GM12878 (cell line): Measurements from ENCODE around the gene EGF. TPM values are rescaled to one million over a fixed set of nuclear protein-coding genes. Genes with fewer than 3 reads are reported as not detected.

Source experiments
- ATAC-seq: fragments of 200-7000 bp; cut with Tn5 transposase; 3 replicates; pipeline ENCODE4 v1.9.1; 2020; ENCODE audit warnings: mild to moderate bottlenecking, moderate library complexity
- BruUV-seq: library from RNA; stranded (reverse); fragments of 400-500 nt; replicated peaks from 2 replicates; lab custom pipeline; 2021; lab: Mats Ljungman, UMichigan
- CTCF ChIA-PET: fragments of 300-600 bp; sonication (Branson Sonifier 250); formaldehyde crosslinking; extraction: SDS; loops from one replicate; lab custom pipeline; 2021; ENCODE audit warnings: inconsistent platforms; lab: Yijun Ruan, JAX
- POLR2A ChIA-PET: fragments of 350-600 bp; formaldehyde crosslinking; extraction: SDS; loops from one replicate; lab custom pipeline; 2021; ENCODE audit warnings: inconsistent platforms; lab: Charles Lee
- RAD21 ChIA-PET: fragments of 300-600 bp; sonication (Branson Sonifier 250); formaldehyde crosslinking; loops from one replicate; lab custom pipeline; 2023; ENCODE audit warnings: antibody characterized with exemption; ENCODE audit not compliant: unreplicated experiment; lab: Charles Lee
- SMC1A ChIA-PET: fragments of 300-600 bp; sonication (Branson Sonifier 250); formaldehyde crosslinking; loops from one replicate; lab custom pipeline; 2023; ENCODE audit not compliant: unreplicated experiment, uncharacterized antibody; lab: Charles Lee
- DNase-seq: peaks from one replicate; pipeline ENCODE4 v3.0.0-alpha.2; 2011; ENCODE audit warnings: low read depth, low spot score
- FAIRE-seq: peaks from 3 replicates; lab custom pipeline; 2011; peaks lifted over from hg19 to GRCh38; lab: Jason Lieb, UNC
- H2AFZ ChIP-seq: 2 replicates; pipeline ENCODE4 v1.6.0; 2011; ENCODE audit warnings: low read depth, low read length, control low read depth; ENCODE audit not compliant: control insufficient read depth
- H3K27ac ChIP-seq: 2 replicates; pipeline ENCODE4 v1.5.1; 2011; ENCODE audit warnings: control low read depth; ENCODE audit not compliant: control insufficient read depth, insufficient read depth
- H3K27me3 ChIP-seq, 2 experiments: replicated peaks in 1 of 2; 2 replicates each; pipeline versions ENCODE4 v1.6.0 to v1.6.1; 2011; ENCODE audit warnings: low read length in 1 of 2; ENCODE audit not compliant: control insufficient read depth in 2 of 2, insufficient read depth in 2 of 2
- H3K36me3 ChIP-seq, 2 experiments: 2 replicates each; pipeline ENCODE4 v1.5.1; 2011; ENCODE audit warnings: low read length in 1 of 2; ENCODE audit not compliant: control insufficient read depth in 2 of 2, insufficient read depth in 2 of 2
- H3K4me1 ChIP-seq: 2 replicates; pipeline ENCODE4 v1.6.1; 2011; ENCODE audit warnings: mild to moderate bottlenecking, low read length, moderate library complexity, mixed read lengths; ENCODE audit not compliant: control insufficient read depth, insufficient read depth
- H3K4me2 ChIP-seq: 2 replicates; pipeline ENCODE4 v1.6.0; 2011; ENCODE audit warnings: control low read depth; ENCODE audit not compliant: control insufficient read depth, insufficient read depth
- H3K4me3 ChIP-seq: fragments of 200-600 bp; sonication (generic); 2 replicates; pipeline ENCODE4 v1.5.1; 2016
- H3K79me2 ChIP-seq: 2 replicates; pipeline ENCODE4 v1.6.0; 2011; ENCODE audit warnings: low read length; ENCODE audit not compliant: control insufficient read depth, insufficient read depth
- H3K9ac ChIP-seq: 2 replicates; pipeline ENCODE4 v1.8.0; 2011; ENCODE audit warnings: low read length, control low read depth, mixed read lengths; ENCODE audit not compliant: control insufficient read depth, insufficient read depth
- H3K9me3 ChIP-seq: replicated peaks from 3 replicates; pipeline ENCODE4 v1.5.1; 2011; ENCODE audit warnings: mild to moderate bottlenecking, low read length; ENCODE audit not compliant: control insufficient read depth, insufficient read depth
- H4K20me1 ChIP-seq: 2 replicates; pipeline ENCODE4 v1.6.0; 2011; ENCODE audit not compliant: control insufficient read depth, insufficient read depth
- EGR1 ChIP-seq, 2 experiments: IDR thresholded peaks; 1 replicate in 1 of 2; 2 replicates in 1 of 2; pipeline ENCODE4 v1.6.1; 2011 to 2012; ENCODE audit warnings: low read depth in 2 of 2, low read length in 2 of 2, borderline replicate concordance in 1 of 2, mild to moderate bottlenecking in 1 of 2, moderate library complexity in 1 of 2
- IKZF1 ChIP-seq: fragments of 450-650 bp; conservative IDR thresholded peaks from 2 replicates; pipeline ENCODE4 v1.6.1; 2017; ENCODE audit warnings: antibody characterized with exemption, mild to moderate bottlenecking
- LARP7 ChIP-seq: fragments of 450-650 bp; IDR thresholded peaks from 2 replicates; pipeline ENCODE4 v1.6.1; 2017; ENCODE audit warnings: mild to moderate bottlenecking
- NR2C2 ChIP-seq: IDR thresholded peaks from 2 replicates; pipeline ENCODE4 v1.6.1; 2011; ENCODE audit warnings: borderline replicate concordance, low read depth; ENCODE audit not compliant: control insufficient read depth, insufficient read length
- SIN3A ChIP-seq: IDR thresholded peaks from 2 replicates; pipeline ENCODE4 v1.6.1; 2012; ENCODE audit warnings: low read depth, low read length, improper control_type of control experiment
- SMAD1 ChIP-seq: fragments of 450-650 bp; IDR thresholded peaks from 2 replicates; pipeline ENCODE4 v1.6.1; 2018; ENCODE audit warnings: mild to moderate bottlenecking, low read depth; ENCODE audit not compliant: partially characterized antibody
- WGBS: methylation state at CpG from one replicate; pipeline ENCODE4 v1.1.6; 2016; ENCODE audit warnings: low lambda C conversion rate; ENCODE audit not compliant: insufficient replicate concordance, insufficient coverage; ENCODE audit errors: missing lambda C conversion rate; 5-methylcytosine and 5-hydroxymethylcytosine counted together
- in situ Hi-C: fragments of 300-500 bp; cut with MboI; formaldehyde crosslinking; loops from 9 replicates; pipeline ENCODE4 v1.14.3; 2018; ENCODE audit warnings: mixed read lengths
- intact Hi-C: fragments of 100-400 bp; cut with micrococcal nuclease; formaldehyde crosslinking; loops from one replicate; pipeline ENCODE4 v1.14.2; 2022; ENCODE audit not compliant: unreplicated experiment
- polyA plus RNA-seq, 11 experiments: library from polyadenylated mRNA; depleted of rRNA in 4 of 11; unstranded in 6 of 11; stranded (reverse) in 5 of 11; fragments of >200 nt; fragmentation: Nextera tagmentation in 4 of 11; fragmentation: Illumina TruSeq in 1 of 11; extraction: Ambion mirVana in 4 of 11; extraction: Trizol in 1 of 11; gene quantifications; 1 replicate in 1 of 11; 2 replicates in 10 of 11; pipeline versions ENCODE4 v1.2.1 to v1.2.3, GENCODE V29; 2011 to 2016; ENCODE audit warnings: inconsistent platforms in 2 of 11, missing spikeins in 2 of 11, low read depth in 1 of 11
- total RNA-seq, 4 experiments: library from RNA; depleted of rRNA in 3 of 4; stranded (reverse); fragments of >200 nt in 3 of 4; fragmentation: Illumina TruSeq in 1 of 4; extraction: Trizol in 1 of 4; gene quantifications; 2 replicates each; pipeline versions ENCODE4 v1.2.1 to v1.2.3, GENCODE V29; 2013 to 2021
- TF ChIP-seq, protein P1 (sequence below): IDR thresholded peaks from 2 replicates; pipeline ENCODE4 v1.6.1; 2012; ENCODE audit warnings: low read depth, low read length, improper control_type of control experiment
- TF ChIP-seq, protein P2 (sequence below): fragments of 450-650 bp; IDR thresholded peaks from 2 replicates; pipeline ENCODE4 v1.6.1; 2014; ENCODE audit warnings: mild to moderate bottlenecking
- TF ChIP-seq, protein P3 (sequence below): fragments of 450-650 bp; IDR thresholded peaks from 2 replicates; pipeline ENCODE4 v1.6.1; 2018; ENCODE audit warnings: mild to moderate bottlenecking, low read depth, moderate library complexity; ENCODE audit not compliant: partially characterized antibody
- TF ChIP-seq, protein P4 (sequence below): IDR thresholded peaks from 2 replicates; pipeline ENCODE4 v1.6.1; 2012; ENCODE audit warnings: low read depth, low read length, improper control_type of control experiment
- TF ChIP-seq, protein P5 (sequence below): fragments of 450-650 bp; IDR thresholded peaks from 2 replicates; pipeline ENCODE4 v1.6.1; 2017; ENCODE audit warnings: borderline replicate concordance

EGF gene
- total and polyA plus RNA-seq, 10 of the 15 experiments (the other 5 are each of a cell fraction or from before 2014, with no cell fraction given): 0.02 to 0.90 (median 0.19) TPM; not detected in 4

DNA sequence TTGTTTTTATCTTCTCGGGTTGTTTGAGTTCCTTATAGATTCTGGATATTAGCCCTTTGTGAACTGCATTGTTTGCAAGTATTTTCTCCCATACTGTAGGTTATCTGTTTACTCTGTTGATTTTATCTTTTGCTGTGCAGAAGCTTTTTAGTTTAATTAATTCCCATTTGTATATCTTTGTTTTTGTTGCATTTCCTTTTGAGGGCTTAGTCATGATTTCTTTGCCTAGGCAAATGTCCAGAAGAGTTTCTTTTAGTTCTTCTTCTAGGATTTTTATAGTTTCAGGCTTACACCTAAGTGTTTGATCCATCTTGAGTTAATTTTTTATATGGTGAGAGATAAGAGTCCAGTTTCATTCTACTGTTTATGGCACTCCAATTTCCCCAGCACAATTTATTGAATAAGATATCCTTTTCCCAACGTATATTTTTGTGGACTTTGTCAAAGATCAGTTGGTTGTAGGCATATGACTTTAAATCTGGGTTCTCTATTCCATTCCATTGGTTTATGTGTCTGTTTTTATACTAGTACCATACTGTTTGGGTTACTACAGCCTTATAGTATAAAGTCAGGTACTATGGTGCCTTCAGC is 54.3 kb downstream of the EGF start (continued):
- TF ChIP-seq, protein P1, sequence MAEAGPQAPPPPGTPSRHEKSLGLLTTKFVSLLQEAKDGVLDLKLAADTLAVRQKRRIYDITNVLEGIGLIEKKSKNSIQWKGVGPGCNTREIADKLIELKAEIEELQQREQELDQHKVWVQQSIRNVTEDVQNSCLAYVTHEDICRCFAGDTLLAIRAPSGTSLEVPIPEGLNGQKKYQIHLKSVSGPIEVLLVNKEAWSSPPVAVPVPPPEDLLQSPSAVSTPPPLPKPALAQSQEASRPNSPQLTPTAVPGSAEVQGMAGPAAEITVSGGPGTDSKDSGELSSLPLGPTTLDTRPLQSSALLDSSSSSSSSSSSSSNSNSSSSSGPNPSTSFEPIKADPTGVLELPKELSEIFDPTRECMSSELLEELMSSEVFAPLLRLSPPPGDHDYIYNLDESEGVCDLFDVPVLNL: no peak

DNA sequence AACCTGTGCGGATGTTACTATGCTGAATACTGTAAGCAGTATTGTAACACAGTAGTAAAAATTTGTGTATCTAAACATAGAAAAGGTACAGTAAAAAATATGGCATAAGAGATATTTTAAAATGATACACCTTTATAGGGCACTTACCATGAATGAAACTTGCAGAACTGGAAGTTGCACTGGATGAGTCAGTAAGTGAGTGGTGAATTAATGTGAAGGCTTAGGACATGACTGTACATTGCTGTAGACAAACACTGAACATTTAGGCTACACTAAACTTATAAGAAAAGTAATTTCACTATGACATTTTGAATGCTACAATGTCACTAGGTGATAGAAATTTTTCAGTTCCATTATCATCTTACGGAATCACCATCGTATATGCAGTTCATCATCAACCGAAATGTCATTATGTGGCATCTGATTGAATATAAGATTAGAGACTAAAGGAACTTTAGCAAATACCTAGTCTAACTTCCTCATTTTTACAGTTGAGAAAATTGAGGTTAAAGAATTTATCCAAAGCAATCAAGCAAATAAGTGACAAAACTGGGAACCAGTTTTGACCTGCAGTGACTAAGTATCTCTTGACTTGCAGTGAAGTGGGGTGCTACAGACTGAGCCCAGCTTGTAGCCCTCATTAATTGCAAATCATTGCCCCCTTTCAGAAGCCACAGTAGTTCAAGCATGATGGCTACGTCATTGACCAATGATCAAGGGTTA is 55.3 kb downstream of the EGF start:
- no peak overlapping the region for H3K27ac ChIP-seq
- no peaks in the 10 kb centered on the region for H3K36me3 ChIP-seq
- FAIRE-seq (no peak), DNase-seq (no peak), ATAC-seq (peak; percentile 74)
- intact Hi-C loops: no loop called here
- no TSS peak for BruUV-seq
- no peaks in the 10 kb centered on the region for H3K4me1 ChIP-seq
- H3K9me3 ChIP-seq: no peaks in the 10 kb centered on the region
- SMC1A ChIA-PET: no interaction called here
- H3K9ac ChIP-seq: no peak overlapping the region
- H4K20me1 ChIP-seq: no peaks in the 10 kb centered on the region
- POLR2A ChIA-PET: no interaction called here
- no peak overlapping the region for H3K4me3 ChIP-seq
- RAD21 ChIA-PET: no interaction called here
- WGBS: 2% methylated on average over 5 of the region's 5 CpGs
- H2AFZ ChIP-seq: no peak overlapping the region
- H3K27me3 ChIP-seq: peaks cover 0 to 3% of the 10 kb centered on the region in 2 experiments; a peak in 2 of 4 replicates
- CTCF ChIA-PET: no interaction called here
- in situ Hi-C loops: no loop called here
- H3K79me2 ChIP-seq: no peaks in the 10 kb centered on the region
- no peak overlapping the region for H3K4me2 ChIP-seq
- TF ChIP-seq NR2C2 (no peak), IKZF1 (no peak), SIN3A (no peak), EGR1 (IDR thresholded peaks at IDR 0.05; ENCODE audit: borderline replicate concordance in 1 of 2, low read depth in 2 of 2, low read length in 2 of 2) (no peak), LARP7 (no peak), SMAD1 (no peak)
- TF ChIP-seq, protein P2, sequence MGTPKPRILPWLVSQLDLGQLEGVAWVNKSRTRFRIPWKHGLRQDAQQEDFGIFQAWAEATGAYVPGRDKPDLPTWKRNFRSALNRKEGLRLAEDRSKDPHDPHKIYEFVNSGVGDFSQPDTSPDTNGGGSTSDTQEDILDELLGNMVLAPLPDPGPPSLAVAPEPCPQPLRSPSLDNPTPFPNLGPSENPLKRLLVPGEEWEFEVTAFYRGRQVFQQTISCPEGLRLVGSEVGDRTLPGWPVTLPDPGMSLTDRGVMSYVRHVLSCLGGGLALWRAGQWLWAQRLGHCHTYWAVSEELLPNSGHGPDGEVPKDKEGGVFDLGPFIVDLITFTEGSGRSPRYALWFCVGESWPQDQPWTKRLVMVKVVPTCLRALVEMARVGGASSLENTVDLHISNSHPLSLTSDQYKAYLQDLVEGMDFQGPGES: no peak
- TF ChIP-seq, protein P3, sequence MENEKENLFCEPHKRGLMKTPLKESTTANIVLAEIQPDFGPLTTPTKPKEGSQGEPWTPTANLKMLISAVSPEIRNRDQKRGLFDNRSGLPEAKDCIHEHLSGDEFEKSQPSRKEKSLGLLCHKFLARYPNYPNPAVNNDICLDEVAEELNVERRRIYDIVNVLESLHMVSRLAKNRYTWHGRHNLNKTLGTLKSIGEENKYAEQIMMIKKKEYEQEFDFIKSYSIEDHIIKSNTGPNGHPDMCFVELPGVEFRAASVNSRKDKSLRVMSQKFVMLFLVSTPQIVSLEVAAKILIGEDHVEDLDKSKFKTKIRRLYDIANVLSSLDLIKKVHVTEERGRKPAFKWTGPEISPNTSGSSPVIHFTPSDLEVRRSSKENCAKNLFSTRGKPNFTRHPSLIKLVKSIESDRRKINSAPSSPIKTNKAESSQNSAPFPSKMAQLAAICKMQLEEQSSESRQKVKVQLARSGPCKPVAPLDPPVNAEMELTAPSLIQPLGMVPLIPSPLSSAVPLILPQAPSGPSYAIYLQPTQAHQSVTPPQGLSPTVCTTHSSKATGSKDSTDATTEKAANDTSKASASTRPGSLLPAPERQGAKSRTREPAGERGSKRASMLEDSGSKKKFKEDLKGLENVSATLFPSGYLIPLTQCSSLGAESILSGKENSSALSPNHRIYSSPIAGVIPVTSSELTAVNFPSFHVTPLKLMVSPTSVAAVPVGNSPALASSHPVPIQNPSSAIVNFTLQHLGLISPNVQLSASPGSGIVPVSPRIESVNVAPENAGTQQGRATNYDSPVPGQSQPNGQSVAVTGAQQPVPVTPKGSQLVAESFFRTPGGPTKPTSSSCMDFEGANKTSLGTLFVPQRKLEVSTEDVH: no peak
- TF ChIP-seq, protein P4, sequence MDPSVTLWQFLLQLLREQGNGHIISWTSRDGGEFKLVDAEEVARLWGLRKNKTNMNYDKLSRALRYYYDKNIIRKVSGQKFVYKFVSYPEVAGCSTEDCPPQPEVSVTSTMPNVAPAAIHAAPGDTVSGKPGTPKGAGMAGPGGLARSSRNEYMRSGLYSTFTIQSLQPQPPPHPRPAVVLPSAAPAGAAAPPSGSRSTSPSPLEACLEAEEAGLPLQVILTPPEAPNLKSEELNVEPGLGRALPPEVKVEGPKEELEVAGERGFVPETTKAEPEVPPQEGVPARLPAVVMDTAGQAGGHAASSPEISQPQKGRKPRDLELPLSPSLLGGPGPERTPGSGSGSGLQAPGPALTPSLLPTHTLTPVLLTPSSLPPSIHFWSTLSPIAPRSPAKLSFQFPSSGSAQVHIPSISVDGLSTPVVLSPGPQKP: no peak
- TF ChIP-seq, protein P1: no peak
- TF ChIP-seq, protein P5, sequence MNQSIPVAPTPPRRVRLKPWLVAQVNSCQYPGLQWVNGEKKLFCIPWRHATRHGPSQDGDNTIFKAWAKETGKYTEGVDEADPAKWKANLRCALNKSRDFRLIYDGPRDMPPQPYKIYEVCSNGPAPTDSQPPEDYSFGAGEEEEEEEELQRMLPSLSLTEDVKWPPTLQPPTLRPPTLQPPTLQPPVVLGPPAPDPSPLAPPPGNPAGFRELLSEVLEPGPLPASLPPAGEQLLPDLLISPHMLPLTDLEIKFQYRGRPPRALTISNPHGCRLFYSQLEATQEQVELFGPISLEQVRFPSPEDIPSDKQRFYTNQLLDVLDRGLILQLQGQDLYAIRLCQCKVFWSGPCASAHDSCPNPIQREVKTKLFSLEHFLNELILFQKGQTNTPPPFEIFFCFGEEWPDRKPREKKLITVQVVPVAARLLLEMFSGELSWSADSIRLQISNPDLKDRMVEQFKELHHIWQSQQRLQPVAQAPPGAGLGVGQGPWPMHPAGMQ: no peak
